ENCODE results near the gene GCG.

Gene GCG

DNA sequence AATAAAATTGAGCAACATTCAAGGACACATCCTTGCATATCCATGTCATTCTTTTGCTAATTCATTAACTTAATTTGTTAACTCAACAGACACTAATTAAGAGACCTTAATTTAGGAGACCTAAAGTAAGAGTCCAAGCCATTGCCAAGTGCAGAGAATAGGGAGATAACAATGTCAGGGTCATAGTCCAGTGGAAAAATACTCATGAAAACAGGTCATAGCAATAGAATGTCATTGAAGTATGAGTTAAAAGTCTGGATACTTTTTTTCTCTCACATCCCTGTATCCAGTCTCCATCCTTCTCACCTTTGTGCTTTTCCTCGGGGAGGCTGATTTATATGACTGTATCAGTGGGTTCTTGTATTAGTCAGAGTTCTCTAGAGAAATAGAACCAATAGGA lies 51.5 kb downstream of the GCG start:
- DNase-seq (ENCODE audit: low read depth): no peak

DNA sequence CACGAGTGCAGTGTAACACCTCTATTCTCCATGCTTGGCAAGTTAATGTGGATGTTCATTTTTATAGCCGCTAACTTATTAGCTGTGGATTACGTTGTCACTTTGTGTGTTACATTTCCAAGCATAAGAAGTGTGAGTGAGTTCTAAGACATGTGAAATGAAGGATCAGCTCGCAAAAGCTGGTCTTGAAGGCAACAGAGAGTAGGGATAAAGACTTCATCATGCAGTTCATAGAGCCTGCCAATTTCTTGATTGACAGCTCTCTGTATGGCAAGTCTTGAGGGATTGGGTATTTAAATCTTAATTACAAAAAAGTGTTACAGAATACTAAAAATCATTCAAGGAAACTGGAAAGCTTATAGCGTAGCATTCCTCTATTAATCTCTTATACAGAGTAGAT lies 52.2 kb downstream of the GCG start:
- DNase-seq (ENCODE audit: low read depth): no peak

Data from stimulated activated CD8-positive, alpha-beta memory T cell treated with anti-CD3 and anti-CD28 coated beads, Interleukin-7, amount 100 ng/mL, for 24 hours (primary cell).